Measurements from ENCODE around the gene CTBP1.

Gene CTBP1

DNA sequence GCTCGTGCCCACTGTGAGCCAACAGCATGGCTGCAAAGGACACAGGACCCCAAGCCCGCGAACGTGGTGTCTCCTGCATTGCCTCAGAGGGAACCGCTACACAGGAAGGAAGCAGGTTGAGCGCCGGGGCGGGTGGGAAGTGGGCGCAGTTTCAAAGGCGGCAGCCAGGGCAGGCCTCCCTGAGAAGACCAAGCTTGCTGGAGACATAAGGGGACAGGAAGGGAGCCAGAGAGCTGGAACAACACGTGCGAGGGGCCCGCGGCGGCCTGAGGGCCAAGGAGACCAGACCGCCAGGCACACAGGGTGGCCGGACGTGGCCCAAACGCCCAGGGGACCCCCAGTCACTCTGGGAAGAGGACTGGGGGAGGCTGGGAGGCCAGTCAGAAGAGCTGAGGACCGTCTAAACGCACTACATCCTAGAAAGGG, 32.0 kb downstream of the CTBP1 start:
- Histone ChIP-seq H3K4me3 (ENCODE audit: low read length) (no peak overlapping the region), H3K9me3 (replicated peaks; ENCODE audit: low read length) (no peaks in the 10 kb centered on the region), H3K9ac (ENCODE audit: low read depth, low read length) (no peak overlapping the region), H3K27me3 (ENCODE audit: control insufficient read depth, insufficient read depth, low read length) (no peaks in the 10 kb centered on the region), H3K4me1 (ENCODE audit: control insufficient read depth, insufficient read depth, low read length) (peaks cover 2% of the 10 kb centered on the region), H3K4me2 (ENCODE audit: low read length) (no peak overlapping the region), H3K36me3 (ENCODE audit: insufficient read depth, low read length) (peaks cover 80% of the 10 kb centered on the region)

- Histone ChIP-seq H3K4me1 (ENCODE audit: control insufficient read depth, insufficient read depth, low read length) (peaks cover 3% of the 10 kb centered on the region), H3K27me3 (ENCODE audit: control insufficient read depth, insufficient read depth, low read length) (no peaks in the 10 kb centered on the region), H3K36me3 (ENCODE audit: insufficient read depth, low read length) (peaks cover 80% of the 10 kb centered on the region), H3K4me2 (ENCODE audit: low read length) (no peak overlapping the region), H3K4me3 (ENCODE audit: low read length) (no peak overlapping the region), H3K9me3 (replicated peaks; ENCODE audit: low read length) (no peaks in the 10 kb centered on the region), H3K9ac (ENCODE audit: low read depth, low read length) (no peak overlapping the region)
These were observed 32.8 kb downstream of the CTBP1 start for GRCh38 chr4:1216076-1216614.

DNA sequence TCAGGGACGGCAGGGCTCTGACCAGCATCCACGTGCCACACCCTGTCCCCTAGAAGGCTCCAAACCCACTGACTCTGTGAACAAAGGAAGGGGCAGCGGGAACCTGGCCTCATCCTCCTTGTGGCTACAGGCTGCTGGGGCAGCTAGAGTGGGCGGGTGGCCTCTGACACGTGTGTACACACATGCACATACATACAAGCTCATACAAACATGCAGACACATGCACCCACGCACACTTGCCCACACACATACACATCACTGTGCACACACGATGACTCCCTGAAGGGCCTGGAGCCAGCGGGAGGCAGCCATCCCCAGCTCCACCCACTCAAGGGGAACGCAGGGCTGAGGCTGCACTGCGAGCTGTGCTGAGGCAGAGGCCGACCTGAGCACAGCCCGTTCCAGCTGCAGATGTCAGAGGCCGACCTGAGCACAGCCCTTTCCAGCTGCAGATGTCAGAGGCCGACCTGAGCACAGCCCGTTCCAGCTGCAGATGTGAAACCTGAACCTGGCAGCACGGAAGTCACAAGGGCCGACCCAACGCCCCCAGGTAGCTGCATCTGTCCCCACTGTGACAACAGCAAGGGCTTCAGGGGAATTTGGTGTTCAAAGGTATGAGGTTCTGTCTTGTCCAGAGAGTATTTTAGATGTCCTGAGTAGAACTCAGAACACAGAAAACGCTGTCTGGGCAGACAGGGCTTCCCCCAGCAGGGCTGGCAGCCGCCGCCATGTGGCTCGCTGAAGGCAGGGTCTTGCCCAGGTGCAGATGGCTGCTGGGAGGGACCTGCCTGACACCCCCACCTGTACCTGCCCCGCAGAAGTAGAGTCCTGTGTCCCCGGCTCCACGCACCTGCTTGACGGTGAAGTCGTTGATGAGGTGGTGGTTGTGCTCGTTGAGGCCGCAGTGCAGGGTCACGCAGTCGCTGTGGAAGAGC, 33.5 kb downstream of the CTBP1 start:
- peaks cover 11% of the 10 kb centered on the region for H3K4me1 ChIP-seq (ENCODE audit: control insufficient read depth, insufficient read depth, low read length)
- H3K36me3 ChIP-seq (ENCODE audit: insufficient read depth, low read length): peaks cover 79% of the 10 kb centered on the region
- no peak overlapping the region for H3K4me2 ChIP-seq (ENCODE audit: low read length)
- H3K9ac ChIP-seq (ENCODE audit: low read depth, low read length): no peak overlapping the region
- H3K27me3 ChIP-seq (ENCODE audit: control insufficient read depth, insufficient read depth, low read length): no peaks in the 10 kb centered on the region
- no peaks in the 10 kb centered on the region for H3K9me3 ChIP-seq (replicated peaks; ENCODE audit: low read length)
- H3K4me3 ChIP-seq (ENCODE audit: low read length): no peak overlapping the region

- Histone ChIP-seq H3K9ac (ENCODE audit: low read depth, low read length) (no peak overlapping the region), H3K27me3 (ENCODE audit: control insufficient read depth, insufficient read depth, low read length) (no peaks in the 10 kb centered on the region), H3K4me3 (ENCODE audit: low read length) (no peak overlapping the region), H3K4me2 (ENCODE audit: low read length) (no peak overlapping the region), H3K4me1 (ENCODE audit: control insufficient read depth, insufficient read depth, low read length) (peaks cover 21% of the 10 kb centered on the region), H3K36me3 (ENCODE audit: insufficient read depth, low read length) (peaks cover 75% of the 10 kb centered on the region), H3K9me3 (replicated peaks; ENCODE audit: low read length) (no peaks in the 10 kb centered on the region)
These were observed 34.5 kb downstream of the CTBP1 start for GRCh38 chr4:1214101-1215095.

DNA sequence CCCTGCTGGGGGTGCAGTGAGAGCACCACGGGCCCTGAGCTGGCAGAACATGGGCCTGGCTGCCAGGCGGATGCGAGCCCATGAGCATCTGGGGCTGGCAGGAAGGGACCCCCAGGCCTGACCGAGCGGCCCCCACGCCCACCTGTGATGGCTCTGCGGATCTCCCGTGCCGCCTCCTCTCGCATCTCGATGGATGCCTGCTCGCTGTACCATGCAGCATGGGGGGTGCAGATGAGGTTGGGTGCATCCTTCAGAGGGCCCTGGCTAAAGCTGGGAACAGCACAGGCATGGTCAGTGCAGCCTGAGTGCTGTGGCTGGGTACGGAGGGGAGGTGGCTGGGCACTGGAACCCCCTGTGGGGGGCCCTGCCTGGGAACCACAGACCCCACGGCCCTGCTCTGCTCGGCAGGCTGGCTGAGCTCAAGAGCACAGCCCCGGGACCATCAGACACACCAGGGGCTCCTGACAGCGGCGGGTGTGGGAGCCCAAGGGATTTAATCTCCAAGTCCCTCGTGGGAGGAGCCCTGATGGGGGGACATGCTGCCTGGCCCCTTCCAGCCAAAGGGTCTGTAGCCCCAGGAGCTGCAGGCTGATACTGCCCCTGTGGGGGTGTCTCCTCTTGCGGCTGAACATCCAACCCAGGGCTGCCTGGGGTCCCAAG, 35.5 kb downstream of the CTBP1 start:
- H3K9ac ChIP-seq (ENCODE audit: low read depth, low read length): no peak overlapping the region
- H3K4me3 ChIP-seq (ENCODE audit: low read length): no peak overlapping the region
- no peak overlapping the region for H3K4me2 ChIP-seq (ENCODE audit: low read length)

DNA sequence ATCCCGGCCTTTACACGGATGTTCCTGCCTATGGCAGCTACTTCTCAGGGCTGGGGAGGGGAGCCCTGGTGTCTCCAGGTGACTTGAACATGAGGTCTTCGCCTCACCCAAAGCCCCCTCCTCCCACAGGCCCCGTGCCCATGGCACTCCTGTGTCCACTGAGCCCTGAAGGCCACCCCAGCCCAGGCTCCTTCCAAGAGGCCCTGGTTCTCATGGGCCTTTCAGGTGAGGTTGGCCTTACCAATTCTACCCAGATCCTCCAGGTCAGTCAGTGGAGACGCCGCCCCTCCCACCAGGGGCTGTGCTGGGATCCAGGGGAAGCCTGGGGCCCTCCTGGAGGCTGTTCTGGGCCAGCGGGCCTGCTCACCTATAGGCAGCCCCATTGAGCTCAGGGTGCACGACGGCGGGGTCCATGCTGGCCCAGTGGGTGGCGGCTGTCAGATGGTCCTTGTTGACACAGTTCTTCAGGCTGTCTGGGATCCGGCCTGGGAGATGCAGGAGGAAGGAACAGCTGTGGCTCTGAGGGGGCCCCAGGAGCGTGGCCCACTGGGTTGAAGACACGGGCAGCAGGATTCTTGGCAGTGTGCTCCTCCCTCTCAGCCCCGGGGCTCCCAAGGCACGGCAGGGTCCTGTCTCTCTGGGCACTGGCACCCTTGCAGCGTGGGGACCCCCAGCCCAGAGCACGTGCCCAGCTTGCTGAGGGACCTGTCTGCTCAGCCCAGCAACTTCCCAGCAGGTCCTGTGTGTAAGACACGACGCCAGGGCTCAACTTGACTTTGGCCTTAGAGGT, 36.2 kb downstream of the CTBP1 start:
- no peaks in the 10 kb centered on the region for H3K27me3 ChIP-seq (ENCODE audit: control insufficient read depth, insufficient read depth, low read length)
- H3K4me2 ChIP-seq (ENCODE audit: low read length): no peak overlapping the region
- no peak overlapping the region for H3K9ac ChIP-seq (ENCODE audit: low read depth, low read length)
- no peaks in the 10 kb centered on the region for H3K9me3 ChIP-seq (replicated peaks; ENCODE audit: low read length)
- H3K4me3 ChIP-seq (ENCODE audit: low read length): no peak overlapping the region
- H3K4me1 ChIP-seq (ENCODE audit: control insufficient read depth, insufficient read depth, low read length): peaks cover 37% of the 10 kb centered on the region
- peaks cover 71% of the 10 kb centered on the region for H3K36me3 ChIP-seq (ENCODE audit: insufficient read depth, low read length)

More for the DNA sequence above, 35.5 kb downstream of the CTBP1 start:
- no peaks in the 10 kb centered on the region for H3K27me3 ChIP-seq (ENCODE audit: control insufficient read depth, insufficient read depth, low read length)
- H3K36me3 ChIP-seq (ENCODE audit: insufficient read depth, low read length): peaks cover 71% of the 10 kb centered on the region
- H3K9me3 ChIP-seq (replicated peaks; ENCODE audit: low read length): no peaks in the 10 kb centered on the region
- H3K4me1 ChIP-seq (ENCODE audit: control insufficient read depth, insufficient read depth, low read length): peaks cover 30% of the 10 kb centered on the region

DNA sequence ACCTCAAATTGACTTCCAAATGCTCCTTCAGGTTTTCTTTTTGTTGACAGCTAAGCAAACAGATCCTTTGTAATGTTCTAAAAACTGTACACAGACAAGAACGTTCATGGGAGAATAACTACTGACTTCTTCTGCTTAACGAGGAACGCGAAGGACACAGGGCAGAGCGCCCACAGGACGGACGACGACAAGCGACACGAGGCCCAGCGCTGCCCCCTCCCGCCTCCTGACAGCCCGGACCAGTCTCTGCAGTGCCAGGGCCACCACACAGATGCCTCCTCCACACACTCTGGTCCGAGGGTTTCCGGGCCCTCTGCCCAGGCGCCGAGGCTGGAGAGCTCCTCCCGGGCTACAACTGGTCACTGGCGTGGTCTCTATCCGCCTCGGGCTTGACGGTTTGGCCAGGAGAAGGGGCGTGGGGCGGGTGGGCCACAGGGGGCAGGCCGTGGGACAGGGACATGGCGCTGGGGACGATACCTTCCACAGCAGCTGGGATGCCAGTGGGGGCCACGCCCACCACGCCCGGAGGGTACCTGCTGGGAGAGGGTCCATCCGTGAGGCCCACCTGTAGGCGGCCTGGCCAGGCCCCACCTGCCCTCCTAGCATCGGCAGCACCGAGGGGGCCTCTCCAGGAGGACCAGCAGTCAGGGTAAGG, 36.9 kb downstream of the CTBP1 start:
- Histone ChIP-seq H3K36me3 (ENCODE audit: insufficient read depth, low read length) (peaks cover 66% of the 10 kb centered on the region), H3K4me3 (ENCODE audit: low read length) (no peak overlapping the region), H3K4me2 (ENCODE audit: low read length) (no peak overlapping the region), H3K27me3 (ENCODE audit: control insufficient read depth, insufficient read depth, low read length) (no peaks in the 10 kb centered on the region), H3K9me3 (replicated peaks; ENCODE audit: low read length) (no peaks in the 10 kb centered on the region), H3K4me1 (ENCODE audit: control insufficient read depth, insufficient read depth, low read length) (peaks cover 40% of the 10 kb centered on the region), H3K9ac (ENCODE audit: low read depth, low read length) (no peak overlapping the region)

DNA sequence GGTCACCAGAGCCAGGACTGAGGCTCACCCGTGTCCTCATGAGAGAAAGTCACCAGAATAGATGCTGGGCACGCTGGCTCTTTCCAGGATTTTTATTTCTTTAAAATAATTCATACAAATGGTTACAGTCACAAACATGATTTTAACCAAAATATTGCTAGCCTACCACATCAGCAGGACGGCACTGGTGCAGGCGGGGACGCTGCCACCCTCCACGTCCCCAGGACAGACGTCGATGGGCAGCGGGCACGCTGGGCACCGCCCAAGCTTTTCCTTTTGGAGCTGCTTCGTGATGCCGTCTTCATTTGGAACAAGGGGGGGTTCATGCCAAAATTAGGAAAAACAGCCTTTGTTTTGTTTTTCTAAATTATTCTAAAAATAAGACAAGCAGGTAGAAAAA, 37.6 kb downstream of the CTBP1 start:
- no peaks in the 10 kb centered on the region for H3K9me3 ChIP-seq (replicated peaks; ENCODE audit: low read length)
- no peak overlapping the region for H3K4me3 ChIP-seq (ENCODE audit: low read length)
- peaks cover 60% of the 10 kb centered on the region for H3K36me3 ChIP-seq (ENCODE audit: insufficient read depth, low read length)
- H3K27me3 ChIP-seq (ENCODE audit: control insufficient read depth, insufficient read depth, low read length): no peaks in the 10 kb centered on the region
- peaks cover 40% of the 10 kb centered on the region for H3K4me1 ChIP-seq (ENCODE audit: control insufficient read depth, insufficient read depth, low read length)
- no peak overlapping the region for H3K9ac ChIP-seq (ENCODE audit: low read depth, low read length)
- no peak overlapping the region for H3K4me2 ChIP-seq (ENCODE audit: low read length)

DNA sequence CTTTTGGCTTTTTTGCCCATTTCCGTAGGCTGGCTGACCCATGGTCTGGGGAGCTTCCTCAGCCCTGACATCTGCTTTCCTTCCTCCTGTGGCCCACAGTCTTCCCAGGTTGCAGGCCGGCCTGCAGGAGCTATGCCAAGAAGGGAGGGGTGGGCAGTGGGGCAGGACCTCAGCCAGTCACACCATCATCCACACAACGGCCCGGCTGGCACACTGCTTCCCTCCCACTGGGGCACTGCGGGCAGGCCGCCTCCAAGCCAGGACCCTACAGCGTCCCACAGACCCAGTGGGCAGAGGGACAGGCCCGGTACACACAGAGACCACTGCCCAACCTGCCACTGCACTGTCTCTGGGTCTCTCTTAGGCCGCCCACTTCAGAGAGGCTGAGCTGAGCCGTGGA, 38.0 kb downstream of the CTBP1 start:
- no peak overlapping the region for H3K9ac ChIP-seq (ENCODE audit: low read depth, low read length)
- H3K9me3 ChIP-seq (replicated peaks; ENCODE audit: low read length): no peaks in the 10 kb centered on the region
- no peak overlapping the region for H3K4me3 ChIP-seq (ENCODE audit: low read length)
- H3K27me3 ChIP-seq (ENCODE audit: control insufficient read depth, insufficient read depth, low read length): no peaks in the 10 kb centered on the region
- peaks cover 40% of the 10 kb centered on the region for H3K4me1 ChIP-seq (ENCODE audit: control insufficient read depth, insufficient read depth, low read length)
- no peak overlapping the region for H3K4me2 ChIP-seq (ENCODE audit: low read length)
- peaks cover 56% of the 10 kb centered on the region for H3K36me3 ChIP-seq (ENCODE audit: insufficient read depth, low read length)

DNA sequence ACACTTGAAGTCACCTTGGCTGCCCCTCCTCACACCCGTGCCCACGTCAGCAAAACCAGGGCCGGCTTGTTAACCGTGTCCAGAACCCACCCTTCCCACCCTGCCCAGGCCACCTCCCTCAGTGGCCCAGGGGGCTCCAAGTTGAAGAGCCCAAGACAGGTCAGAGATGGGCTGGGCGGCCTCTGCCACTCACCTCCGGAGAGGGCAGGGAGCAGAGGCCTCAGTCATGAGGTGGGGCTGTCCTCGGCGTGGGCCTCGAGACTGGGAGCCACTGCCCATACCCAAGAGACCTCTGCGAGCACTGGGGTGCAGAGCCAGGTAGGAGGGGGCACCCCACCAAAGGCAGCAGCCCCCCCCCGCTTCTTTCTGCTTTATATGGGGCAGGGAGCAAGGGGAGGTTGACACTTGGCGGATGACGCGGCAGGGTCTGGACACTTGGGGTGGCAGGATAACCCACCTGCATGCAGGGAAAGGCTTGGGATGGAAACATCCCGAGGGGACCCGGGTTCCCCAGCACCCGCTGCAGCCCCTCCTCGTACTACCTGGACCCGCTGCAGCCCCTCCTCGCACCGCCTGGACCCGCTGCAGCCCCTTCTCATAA, 38.6 kb downstream of the CTBP1 start:
- Histone ChIP-seq H3K9ac (ENCODE audit: low read depth, low read length) (no peak overlapping the region), H3K27me3 (ENCODE audit: control insufficient read depth, insufficient read depth, low read length) (no peaks in the 10 kb centered on the region), H3K4me3 (ENCODE audit: low read length) (no peak overlapping the region), H3K4me1 (ENCODE audit: control insufficient read depth, insufficient read depth, low read length) (peaks cover 41% of the 10 kb centered on the region), H3K36me3 (ENCODE audit: insufficient read depth, low read length) (peaks cover 50% of the 10 kb centered on the region), H3K4me2 (ENCODE audit: low read length) (peak overlapping the region; percentile 38), H3K9me3 (replicated peaks; ENCODE audit: low read length) (no peaks in the 10 kb centered on the region)

Measured in skeletal muscle satellite cell (primary cell).